ENCODE results near the gene NR2F6.

The NR2F6 gene

GRCh38 chr19:17246681-17247425 is 1.1 kb upstream of the NR2F6 start:
- peaks cover 28% of the 10 kb centered on the region for H3K4me1 ChIP-seq (ENCODE audit: control insufficient read depth, insufficient read depth, low read length)
- H3K36me3 ChIP-seq (ENCODE audit: control insufficient read depth in 2 of 2, insufficient read depth in 2 of 2, low read length in 2 of 2): no peaks in the 10 kb centered on the region
- H3K27me3 ChIP-seq (ENCODE audit: control insufficient read depth in 1 of 2, insufficient read depth in 2 of 2, low read length in 2 of 2): no peaks in the 10 kb centered on the region
- peak overlapping the region; percentile 71 for H3K27ac ChIP-seq (ENCODE audit: low read length)
- peak overlapping the region; percentile 63 to 72 for H3K4me3 ChIP-seq (ENCODE audit: low read length in 2 of 2)
- H3K9ac ChIP-seq (ENCODE audit: low read length in 2 of 2): peak overlapping the region; percentile 55 to 60
- H3K9me3 ChIP-seq (ENCODE audit: control insufficient read depth in 2 of 2, low read length in 2 of 2): no peaks in the 10 kb centered on the region

DNA sequence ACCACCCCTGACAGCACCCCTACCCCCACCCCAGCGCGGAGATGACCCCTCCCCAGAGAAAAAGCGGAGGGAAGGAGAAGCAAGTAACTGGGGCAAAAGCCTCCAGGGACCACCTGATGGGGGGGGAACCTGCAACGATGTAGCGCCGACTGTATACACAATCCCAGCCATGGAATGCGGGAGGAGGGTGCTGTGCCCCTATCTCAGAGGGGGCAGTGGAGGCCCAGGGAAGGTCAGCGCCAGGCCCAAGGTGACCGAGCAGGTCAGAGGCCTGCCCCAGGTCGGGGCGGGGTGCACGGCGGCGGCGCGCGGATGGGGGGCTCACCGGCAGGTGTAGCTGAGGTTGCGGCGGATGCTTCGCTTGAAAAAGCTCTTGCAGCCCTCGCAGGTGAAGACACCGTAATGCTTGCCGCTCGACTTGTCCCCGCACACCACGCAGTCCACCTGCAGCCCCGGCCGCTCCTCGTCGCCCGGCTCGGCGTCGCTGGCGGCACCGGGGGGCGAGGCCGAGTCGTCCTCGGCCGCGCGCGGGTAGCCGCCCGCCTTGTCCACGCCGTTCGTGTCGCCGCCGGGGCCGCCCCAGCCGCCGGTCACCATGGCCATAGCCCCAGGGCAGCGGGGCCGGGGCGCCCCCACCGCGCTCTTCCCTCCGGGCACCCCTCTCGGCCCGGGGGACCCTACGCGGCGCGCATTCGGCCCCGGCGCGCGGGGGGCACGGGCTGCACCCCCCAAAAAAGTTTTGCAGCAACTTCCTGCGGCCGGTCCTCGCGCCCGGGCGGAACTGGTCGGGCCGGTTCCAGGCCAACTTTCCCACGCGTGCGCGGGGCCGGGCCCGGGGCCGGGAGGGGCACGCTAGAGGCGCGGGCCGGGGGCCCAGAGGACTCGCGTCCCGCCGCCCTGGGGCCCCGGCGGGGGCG is 843 bp downstream of the NR2F6 start:
- Histone ChIP-seq H3K4me1 (ENCODE audit: control insufficient read depth, insufficient read depth, low read length) (peaks cover 35% of the 10 kb centered on the region), H3K4me3 (ENCODE audit: low read length in 2 of 2) (peak overlapping the region; percentile 79 to 88), H3K27me3 (ENCODE audit: control insufficient read depth in 1 of 2, insufficient read depth in 2 of 2, low read length in 2 of 2) (no peaks in the 10 kb centered on the region), H3K9me3 (ENCODE audit: control insufficient read depth in 2 of 2, low read length in 2 of 2) (no peaks in the 10 kb centered on the region), H3K36me3 (ENCODE audit: control insufficient read depth in 2 of 2, insufficient read depth in 2 of 2, low read length in 2 of 2) (peaks cover 0 to 8% of the 10 kb centered on the region in 2 donors), H3K27ac (ENCODE audit: low read length) (peak overlapping the region; percentile 71), H3K9ac (ENCODE audit: low read length in 2 of 2) (peak overlapping the region; percentile 74 to 78)

- H3K27me3 ChIP-seq (ENCODE audit: control insufficient read depth in 1 of 2, insufficient read depth in 2 of 2, low read length in 2 of 2): no peaks in the 10 kb centered on the region
- H3K27ac ChIP-seq (ENCODE audit: low read length): peak overlapping the region; percentile 71
- H3K4me1 ChIP-seq (ENCODE audit: control insufficient read depth, insufficient read depth, low read length): peaks cover 35% of the 10 kb centered on the region
- peak overlapping the region; percentile 74 to 78 for H3K9ac ChIP-seq (ENCODE audit: low read length in 2 of 2)
- peak overlapping the region; percentile 79 to 88 for H3K4me3 ChIP-seq (ENCODE audit: low read length in 2 of 2)
- H3K36me3 ChIP-seq (ENCODE audit: control insufficient read depth in 2 of 2, insufficient read depth in 2 of 2, low read length in 2 of 2): peaks cover 0 to 8% of the 10 kb centered on the region in 2 donors
- no peaks in the 10 kb centered on the region for H3K9me3 ChIP-seq (ENCODE audit: control insufficient read depth in 2 of 2, low read length in 2 of 2)
These were observed 1.7 kb downstream of the NR2F6 start for GRCh38 chr19:17243830-17244617.

DNA sequence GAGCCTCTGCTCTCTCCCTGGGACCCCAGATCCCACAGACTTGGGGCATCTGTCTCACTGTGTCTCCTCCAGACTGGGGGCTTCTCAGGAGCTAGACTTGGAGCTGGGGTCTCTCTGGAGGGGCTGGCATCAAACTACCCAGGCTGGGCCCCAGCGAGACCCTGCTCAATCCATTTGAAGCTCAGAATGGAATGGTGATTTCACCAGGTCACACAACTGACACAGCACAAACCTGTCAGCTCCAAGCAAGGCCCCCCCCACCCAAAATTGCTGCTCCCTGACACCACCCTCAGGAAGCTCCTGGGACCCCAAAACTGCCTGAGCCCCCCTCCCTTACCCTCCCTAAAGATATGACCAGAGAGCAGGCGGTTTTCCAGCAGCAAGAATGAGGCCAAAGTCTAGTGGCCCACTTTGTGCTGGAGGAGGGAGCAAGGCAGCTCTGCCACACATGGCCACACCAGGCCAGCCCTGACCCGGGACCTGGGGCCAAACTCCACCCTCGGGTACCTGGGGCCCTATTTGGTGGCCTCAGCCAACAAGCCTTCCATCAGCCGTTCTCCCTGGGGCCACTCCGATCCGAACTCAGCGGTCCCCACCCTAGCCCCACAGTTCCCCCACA is 2.4 kb downstream of the NR2F6 start:
- Histone ChIP-seq H3K27ac (ENCODE audit: low read length) (peak overlapping the region; percentile 71), H3K36me3 (ENCODE audit: control insufficient read depth in 2 of 2, insufficient read depth in 2 of 2, low read length in 2 of 2) (peaks cover 0 to 8% of the 10 kb centered on the region in 2 donors), H3K4me3 (ENCODE audit: low read length in 2 of 2) (peak overlapping the region; percentile 79 to 88), H3K27me3 (ENCODE audit: control insufficient read depth in 1 of 2, insufficient read depth in 2 of 2, low read length in 2 of 2) (no peaks in the 10 kb centered on the region), H3K9me3 (ENCODE audit: control insufficient read depth in 2 of 2, low read length in 2 of 2) (no peaks in the 10 kb centered on the region), H3K4me1 (ENCODE audit: control insufficient read depth, insufficient read depth, low read length) (peaks cover 35% of the 10 kb centered on the region), H3K9ac (ENCODE audit: low read length in 2 of 2) (peak overlapping the region; percentile 71 to 78)

- Histone ChIP-seq H3K9me3 (ENCODE audit: control insufficient read depth in 2 of 2, low read length in 2 of 2) (no peaks in the 10 kb centered on the region), H3K36me3 (ENCODE audit: control insufficient read depth in 2 of 2, insufficient read depth in 2 of 2, low read length in 2 of 2) (peaks cover 0 to 12% of the 10 kb centered on the region in 2 donors), H3K27me3 (ENCODE audit: control insufficient read depth in 1 of 2, insufficient read depth in 2 of 2, low read length in 2 of 2) (no peaks in the 10 kb centered on the region), H3K4me3 (ENCODE audit: low read length in 2 of 2) (peak overlapping the region in 1 of 2 donors; percentile 88), H3K27ac (ENCODE audit: low read length) (peak overlapping the region; percentile 71), H3K4me1 (ENCODE audit: control insufficient read depth, insufficient read depth, low read length) (peaks cover 35% of the 10 kb centered on the region), H3K9ac (ENCODE audit: low read length in 2 of 2) (no peak overlapping the region)
These were observed 3.1 kb downstream of the NR2F6 start for GRCh38 chr19:17242431-17243208.

DNA sequence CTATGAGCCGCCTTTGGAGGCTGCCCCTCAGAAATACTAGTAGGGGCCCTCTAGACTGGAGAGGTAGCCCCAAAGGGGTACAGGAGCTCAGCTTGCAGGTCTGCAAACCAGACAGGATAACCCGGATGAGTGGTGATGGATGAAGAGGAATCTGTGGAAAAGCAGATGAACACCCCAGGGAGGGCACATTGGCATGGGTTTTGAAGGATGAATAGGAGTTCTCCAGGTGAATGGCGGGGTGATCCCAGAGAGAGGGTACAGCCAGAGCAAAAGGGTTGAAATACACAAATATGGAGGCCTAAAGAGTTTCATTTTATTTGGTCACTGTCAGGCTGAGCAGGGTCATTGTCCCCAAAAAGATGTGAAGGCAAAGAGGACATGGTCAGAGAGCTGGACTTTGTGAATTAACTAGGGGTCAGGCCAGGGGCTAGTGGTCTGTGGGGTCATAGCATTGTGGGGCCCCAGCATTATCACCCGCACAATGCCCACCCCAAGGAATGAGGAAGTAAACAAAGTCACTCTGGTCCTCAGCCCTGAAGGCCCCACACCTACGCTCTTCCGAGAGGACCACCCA is 4.8 kb downstream of the NR2F6 start:
- Histone ChIP-seq H3K36me3 (ENCODE audit: control insufficient read depth in 2 of 2, insufficient read depth in 2 of 2, low read length in 2 of 2) (peaks cover 0 to 12% of the 10 kb centered on the region in 2 donors), H3K9ac (ENCODE audit: low read length in 2 of 2) (no peak overlapping the region), H3K4me1 (ENCODE audit: control insufficient read depth, insufficient read depth, low read length) (peaks cover 31% of the 10 kb centered on the region), H3K4me3 (ENCODE audit: low read length in 2 of 2) (no peak overlapping the region), H3K9me3 (ENCODE audit: control insufficient read depth in 2 of 2, low read length in 2 of 2) (no peaks in the 10 kb centered on the region), H3K27ac (ENCODE audit: low read length) (no peak overlapping the region), H3K27me3 (ENCODE audit: control insufficient read depth in 1 of 2, insufficient read depth in 2 of 2, low read length in 2 of 2) (no peaks in the 10 kb centered on the region)

GRCh38 chr19:17240062-17240752 is 5.5 kb downstream of the NR2F6 start:
- no peak overlapping the region for H3K4me3 ChIP-seq (ENCODE audit: low read length in 2 of 2)
- peaks cover 35% of the 10 kb centered on the region for H3K4me1 ChIP-seq (ENCODE audit: control insufficient read depth, insufficient read depth, low read length)
- no peaks in the 10 kb centered on the region for H3K9me3 ChIP-seq (ENCODE audit: control insufficient read depth in 2 of 2, low read length in 2 of 2)
- peaks cover 0 to 12% of the 10 kb centered on the region in 2 donors for H3K36me3 ChIP-seq (ENCODE audit: control insufficient read depth in 2 of 2, insufficient read depth in 2 of 2, low read length in 2 of 2)
- no peaks in the 10 kb centered on the region for H3K27me3 ChIP-seq (ENCODE audit: control insufficient read depth in 1 of 2, insufficient read depth in 2 of 2, low read length in 2 of 2)
- H3K9ac ChIP-seq (ENCODE audit: low read length in 2 of 2): no peak overlapping the region
- H3K27ac ChIP-seq (ENCODE audit: low read length): no peak overlapping the region

DNA sequence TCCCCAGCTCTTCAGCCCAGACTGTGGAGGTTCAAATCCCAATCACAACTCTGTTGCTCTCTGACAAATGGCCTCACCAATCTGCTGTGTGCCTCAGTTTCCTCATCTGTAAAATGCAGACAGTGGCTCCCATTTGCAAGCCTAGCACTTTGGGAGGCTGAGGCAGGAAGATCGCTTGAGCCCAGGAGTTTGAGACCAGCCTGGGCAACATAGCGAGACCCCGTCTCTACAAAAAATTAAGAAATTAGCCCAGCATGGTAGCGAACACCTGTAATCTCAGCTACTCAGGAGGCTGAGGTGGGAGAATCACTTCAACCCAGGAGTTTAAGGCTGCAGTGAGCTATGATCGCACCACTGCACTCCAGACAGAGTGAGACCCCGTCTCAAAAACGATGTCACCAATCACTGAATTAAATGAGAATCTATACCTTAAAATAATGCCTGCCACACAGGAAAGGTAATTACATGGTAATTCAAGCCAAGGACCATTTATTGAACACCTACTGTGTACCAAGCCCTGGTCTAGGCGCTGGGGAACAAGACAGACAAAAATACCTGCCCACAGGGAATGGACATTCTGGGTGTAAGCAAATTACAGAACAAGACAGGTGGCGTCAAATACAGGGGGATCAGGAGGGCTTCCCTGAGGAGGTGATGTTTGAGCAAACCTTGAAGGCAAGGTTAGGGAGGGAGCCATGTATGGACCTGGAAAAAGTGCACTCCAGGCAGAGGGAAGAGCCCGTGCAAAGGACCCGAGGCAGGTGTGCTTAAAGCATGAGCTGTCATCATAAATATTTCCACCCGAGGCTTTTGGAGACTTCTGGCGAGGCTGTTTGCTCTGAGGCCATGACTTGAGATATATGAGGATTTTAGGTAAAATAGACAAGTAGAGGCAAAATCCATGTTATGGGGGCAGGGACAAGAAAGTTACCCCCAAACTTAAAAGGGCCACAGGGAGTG is 7.7 kb downstream of the NR2F6 start:
- Histone ChIP-seq H3K4me3 (ENCODE audit: low read length in 2 of 2) (no peak overlapping the region), H3K9me3 (ENCODE audit: control insufficient read depth in 2 of 2, low read length in 2 of 2) (no peaks in the 10 kb centered on the region), H3K27me3 (ENCODE audit: control insufficient read depth in 1 of 2, insufficient read depth in 2 of 2, low read length in 2 of 2) (no peaks in the 10 kb centered on the region), H3K36me3 (ENCODE audit: control insufficient read depth in 2 of 2, insufficient read depth in 2 of 2, low read length in 2 of 2) (peaks cover 0 to 15% of the 10 kb centered on the region in 2 donors), H3K27ac (ENCODE audit: low read length) (no peak overlapping the region), H3K4me1 (ENCODE audit: control insufficient read depth, insufficient read depth, low read length) (peaks cover 35% of the 10 kb centered on the region), H3K9ac (ENCODE audit: low read length in 2 of 2) (no peak overlapping the region)
